H4 (cell line): ENCODE data around the gene NCOA3. TPM values are rescaled to one million over a fixed set of nuclear protein-coding genes. Genes with fewer than 3 reads are reported as not detected.
"Not testable (repeated sequence)": the region's sequence is repeated elsewhere in the genome, so short reads cannot be mapped to it uniquely, and the experiment has no call there.

ENCODE experiments used
- DNase-seq: peaks from one replicate; pipeline ENCODE4 v3.0.0-alpha.2; 2015; ENCODE audit warnings: low spot score
- total RNA-seq: library from RNA; depleted of rRNA; stranded (reverse); fragments of >200 nt; shearing (Covaris generic); gene quantifications from 2 replicates; pipeline ENCODE4 v1.2.3, GENCODE V29; 2014

The NCOA3 gene
- total RNA-seq, 1 experiment from 2014 or later, result 12.3 TPM

GRCh38 chr20:47561603-47562583 is 60.2 kb downstream of the NCOA3 start:
- no peak for DNase-seq

GRCh38 chr20:47566269-47566668 is 64.6 kb downstream of the NCOA3 start:
- DNase-seq, result no peak

GRCh38 chr20:47568019-47568418 is 66.3 kb downstream of the NCOA3 start:
- peak; percentile 91 for DNase-seq

- no peak for DNase-seq
Observed at GRCh38 chr20:47568837-47569410, 67.2 kb downstream of the NCOA3 start.

- DNase-seq, result no peak
Observed at GRCh38 chr20:47571426-47571825, 69.7 kb downstream of the NCOA3 start.

GRCh38 chr20:47572105-47572729 is 70.5 kb downstream of the NCOA3 start:
- DNase-seq, result no peak

- DNase-seq, result no peak
Observed at GRCh38 chr20:47573559-47573958, 71.9 kb downstream of the NCOA3 start.

GRCh38 chr20:47574616-47575364 is 73.1 kb downstream of the NCOA3 start:
- DNase-seq, result no peak

GRCh38 chr20:47576516-47577033 is 74.9 kb downstream of the NCOA3 start:
- DNase-seq, result peak; percentile 85

GRCh38 chr20:47577314-47577713 is 75.6 kb downstream of the NCOA3 start:
- DNase-seq, result no peak

GRCh38 chr20:47578543-47578942 is 76.9 kb downstream of the NCOA3 start:
- DNase-seq, result no peak

GRCh38 chr20:47580686-47581085 is 79.0 kb downstream of the NCOA3 start:
- DNase-seq, result not testable (repeated sequence)

- DNase-seq, result no peak
Observed at GRCh38 chr20:47581090-47581489, 79.4 kb downstream of the NCOA3 start.

GRCh38 chr20:47583551-47583950 is 81.9 kb downstream of the NCOA3 start:
- no peak for DNase-seq

GRCh38 chr20:47585087-47585747 is 83.5 kb downstream of the NCOA3 start:
- DNase-seq, result no peak

- DNase-seq, result no peak
Observed at GRCh38 chr20:47586649-47587294, 85.1 kb downstream of the NCOA3 start.

GRCh38 chr20:47588158-47588557 is 86.5 kb downstream of the NCOA3 start:
- no peak for DNase-seq

- no peak for DNase-seq
Observed at GRCh38 chr20:47591231-47591630, 89.5 kb downstream of the NCOA3 start.

- no peak for DNase-seq
Observed at GRCh38 chr20:47594157-47594556, 92.5 kb downstream of the NCOA3 start.

- not testable (repeated sequence) for DNase-seq
Observed at GRCh38 chr20:47595138-47595537, 93.5 kb downstream of the NCOA3 start.
